Fibroblast of skin of left biceps (primary cell): ENCODE measurements around the gene TMEM214.
A peak's percentile ranks its signal among the peaks of the same experiment; 100 is the strongest.

ENCODE experiments used
- DNase-seq, 2 experiments: peaks; one replicate each; pipeline ENCODE4 v3.0.0-alpha.2; 2013; ENCODE audit warnings: low read depth in 2 of 2

Gene TMEM214

DNA sequence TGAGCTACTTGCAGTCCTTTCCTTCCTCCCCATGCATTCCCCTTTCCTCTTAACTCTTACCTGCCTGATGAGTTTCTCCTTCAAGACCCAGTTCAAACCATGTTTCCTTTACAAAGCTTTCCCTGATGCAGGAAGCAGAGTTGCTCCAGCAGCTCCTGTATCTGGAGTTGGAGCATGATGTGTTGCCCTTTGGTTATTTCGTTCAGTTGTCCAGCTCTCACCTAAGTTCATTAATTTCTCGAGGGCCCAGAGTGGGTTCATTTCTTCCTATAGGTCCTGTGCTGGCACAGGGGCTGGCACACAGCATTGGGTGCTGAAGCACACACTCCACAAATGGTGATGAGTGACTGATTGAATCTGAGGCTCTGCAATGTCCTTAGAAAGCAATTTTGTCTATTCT is 23.0 kb upstream of the TMEM214 start:
- no peak for DNase-seq

DNA sequence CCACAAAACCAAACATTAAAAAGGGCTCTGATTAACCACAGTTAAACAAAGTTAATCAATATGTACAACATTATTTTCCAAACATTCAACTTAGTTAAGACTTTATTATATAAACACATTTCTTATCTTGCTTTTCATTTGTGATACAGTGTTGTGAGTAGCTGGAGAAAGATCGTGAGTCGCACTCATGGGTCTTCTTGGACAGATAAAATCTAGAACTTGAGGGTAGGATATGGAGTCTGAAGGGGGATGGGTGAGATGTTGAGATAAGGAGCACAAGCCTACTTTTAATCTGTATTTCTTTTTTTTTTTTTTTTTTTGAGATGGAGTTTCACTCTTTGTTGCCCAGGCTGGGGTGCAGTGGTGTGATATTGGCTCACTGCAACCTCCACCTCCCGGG is 22.6 kb upstream of the TMEM214 start:
- DNase-seq: no peak

DNA sequence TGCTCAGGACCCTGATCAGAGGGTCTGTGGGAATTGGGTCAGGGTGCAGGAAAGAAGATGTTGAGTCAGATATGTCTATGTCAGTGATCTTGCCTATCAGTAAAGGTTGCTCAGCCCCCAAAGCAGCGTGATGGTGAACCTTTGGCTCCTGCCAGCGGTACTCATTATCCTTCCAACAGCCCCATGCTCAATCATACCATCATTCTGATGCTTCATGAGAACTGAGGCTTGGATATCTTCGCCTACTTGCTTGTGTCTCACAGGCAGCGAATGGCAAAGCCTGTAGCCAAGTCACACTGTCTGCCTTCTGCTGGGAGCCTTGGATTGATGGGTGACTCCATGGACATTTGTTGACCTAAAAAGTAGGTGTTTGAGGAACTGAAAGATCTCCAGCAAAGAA is 19.0 kb upstream of the TMEM214 start:
- no peak for DNase-seq

GRCh38 chr2:27014771-27015433 is 17.9 kb upstream of the TMEM214 start:
- DNase-seq: no peak

- DNase-seq: peak; percentile 34 to 36
These were observed 15.9 kb upstream of the TMEM214 start for GRCh38 chr2:27016801-27017325.

- DNase-seq: no peak
These were observed 14.6 kb upstream of the TMEM214 start for GRCh38 chr2:27018142-27018541.

GRCh38 chr2:27019459-27019858 is 13.3 kb upstream of the TMEM214 start:
- no peak for DNase-seq

- DNase-seq: no peak
These were observed 12.6 kb upstream of the TMEM214 start for GRCh38 chr2:27019931-27020855.

DNA sequence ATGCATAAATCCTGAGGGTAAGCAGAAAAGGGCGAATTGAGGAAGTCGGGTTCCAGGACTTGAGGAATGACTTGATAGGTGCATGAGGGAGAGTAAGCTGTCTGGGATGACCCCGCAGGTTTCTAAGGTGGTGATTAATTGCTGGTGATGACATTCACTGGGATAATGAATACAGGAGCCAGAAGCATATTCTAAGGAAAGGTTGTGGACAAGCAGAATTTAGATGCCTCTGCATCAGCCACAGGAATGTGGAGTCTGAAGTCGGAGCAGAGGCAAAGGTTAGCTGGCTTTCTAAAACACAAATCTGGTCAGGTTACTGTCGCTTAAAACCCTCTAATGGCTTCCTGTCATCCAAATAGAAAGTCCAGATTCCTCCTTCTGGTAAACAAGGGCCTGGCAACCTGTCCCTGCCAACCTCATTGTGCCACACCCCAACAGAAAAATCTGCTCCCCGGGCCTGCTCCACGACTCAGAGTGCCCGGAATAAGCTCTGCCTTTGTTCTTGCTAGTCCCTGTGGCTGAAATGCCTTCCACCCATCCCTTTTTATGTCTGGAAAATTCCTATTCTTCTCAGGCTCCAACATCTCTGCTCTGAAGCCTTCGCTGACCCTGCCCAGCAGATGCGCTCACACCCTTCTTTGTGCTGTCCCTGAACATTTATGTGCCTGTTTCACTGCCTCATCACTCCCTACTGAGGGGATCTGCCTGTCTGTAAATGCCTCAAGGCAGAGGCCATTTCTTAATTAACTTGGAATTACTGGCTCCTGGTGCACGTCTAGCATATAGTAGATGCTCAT is 11.3 kb upstream of the TMEM214 start:
- DNase-seq: no peak

- DNase-seq: no peak
These were observed 9.0 kb upstream of the TMEM214 start for GRCh38 chr2:27023740-27024139.

DNA sequence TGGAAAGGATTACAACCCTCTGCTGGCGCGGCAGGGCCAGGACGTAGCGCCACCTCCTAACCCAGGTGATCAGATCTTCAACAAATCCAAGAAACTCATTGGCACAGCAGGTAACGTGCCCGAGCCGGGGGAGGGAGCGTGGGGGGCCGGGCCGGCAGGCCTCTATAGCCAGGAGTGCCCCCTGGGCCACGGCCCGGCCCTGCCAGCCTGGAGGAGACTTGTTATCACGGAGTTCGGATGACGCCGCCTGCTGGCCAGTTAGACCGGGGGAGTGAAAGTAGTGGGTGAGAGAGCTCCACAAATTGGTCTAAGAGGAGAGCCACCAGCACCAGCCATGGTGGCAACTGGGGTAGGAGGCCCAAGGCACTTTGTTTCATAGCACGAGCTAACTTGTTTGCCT is 8.6 kb upstream of the TMEM214 start:
- DNase-seq: no peak

GRCh38 chr2:27024812-27025211 is 8.0 kb upstream of the TMEM214 start:
- no peak for DNase-seq

DNA sequence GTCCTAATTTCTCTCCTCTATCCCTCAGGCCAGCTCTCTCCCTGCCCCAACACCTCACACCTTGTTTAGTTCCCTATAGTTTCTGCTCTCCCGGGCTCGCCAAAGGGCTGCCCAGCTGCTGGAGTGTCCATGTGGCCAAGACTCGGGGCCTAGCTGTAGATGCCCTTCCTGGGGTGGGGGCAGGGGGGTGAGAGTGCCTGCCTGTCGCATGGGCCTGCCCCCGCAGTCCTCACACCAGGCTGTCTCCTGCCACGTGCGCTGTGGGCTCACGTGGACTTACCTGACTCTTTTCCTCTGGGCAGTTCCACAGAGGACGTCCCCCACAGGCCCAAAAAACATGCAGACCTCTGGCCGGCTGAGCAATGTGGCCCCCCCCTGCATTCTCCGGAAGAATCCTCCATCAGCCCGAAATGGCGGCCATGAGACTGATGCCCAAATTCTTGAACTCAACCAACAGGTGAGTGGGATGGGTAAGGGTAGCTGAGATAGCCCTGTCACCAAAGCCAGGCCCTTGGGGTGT is 7.4 kb upstream of the TMEM214 start:
- no peak for DNase-seq

GRCh38 chr2:27025861-27026851 is 6.6 kb upstream of the TMEM214 start:
- no peak for DNase-seq

- DNase-seq: no peak
These were observed 5.5 kb upstream of the TMEM214 start for GRCh38 chr2:27027211-27027651.

DNA sequence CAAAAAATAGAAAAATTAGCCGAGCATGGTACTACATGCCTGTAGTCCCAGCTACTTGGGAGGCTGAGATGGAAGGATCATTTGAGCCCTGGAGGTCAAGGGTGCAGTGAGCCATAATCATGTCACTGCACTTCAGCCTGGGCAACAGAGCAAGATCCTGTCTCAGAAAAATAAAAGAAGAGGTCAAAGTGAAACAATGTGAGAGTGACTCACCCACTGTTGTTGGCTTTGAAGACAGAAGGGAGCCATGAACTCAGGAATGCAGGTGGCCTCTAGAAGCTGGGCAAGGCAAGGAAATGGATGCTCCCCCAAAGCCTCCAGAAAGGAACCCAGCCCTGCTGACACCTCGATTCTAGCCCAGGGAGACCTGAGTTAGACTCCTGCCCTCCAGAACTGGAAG is 3.7 kb upstream of the TMEM214 start:
- no peak for DNase-seq

DNA sequence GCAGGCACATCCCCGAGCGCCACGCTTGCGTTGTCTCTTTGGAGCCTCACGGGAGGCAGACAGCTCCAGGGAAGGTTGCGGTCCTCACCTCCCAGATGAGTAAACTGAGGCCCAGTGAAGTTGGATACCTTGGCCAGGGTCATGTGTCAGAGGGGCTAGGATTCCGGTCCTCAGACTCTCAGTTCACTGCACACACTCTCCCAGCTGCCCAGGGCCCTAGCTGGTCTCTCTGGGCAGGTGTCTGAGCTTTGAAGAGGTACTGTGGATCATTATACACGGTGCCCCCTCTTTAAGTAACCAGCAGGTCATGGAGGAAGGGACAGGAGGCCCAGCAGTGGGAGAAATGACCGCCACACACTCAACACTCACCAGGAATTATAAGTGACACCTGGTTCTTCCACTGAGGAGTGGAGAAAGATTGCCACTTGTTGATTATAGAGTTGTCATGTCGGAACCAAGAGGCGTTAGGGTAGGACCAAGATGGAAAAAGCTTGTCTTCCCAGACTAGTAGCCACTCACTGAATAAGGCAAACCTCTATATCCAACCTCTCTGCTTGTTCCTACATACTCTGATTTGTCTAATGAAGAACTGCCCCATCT is 588 bp downstream of the TMEM214 start:
- no peak for DNase-seq

DNA sequence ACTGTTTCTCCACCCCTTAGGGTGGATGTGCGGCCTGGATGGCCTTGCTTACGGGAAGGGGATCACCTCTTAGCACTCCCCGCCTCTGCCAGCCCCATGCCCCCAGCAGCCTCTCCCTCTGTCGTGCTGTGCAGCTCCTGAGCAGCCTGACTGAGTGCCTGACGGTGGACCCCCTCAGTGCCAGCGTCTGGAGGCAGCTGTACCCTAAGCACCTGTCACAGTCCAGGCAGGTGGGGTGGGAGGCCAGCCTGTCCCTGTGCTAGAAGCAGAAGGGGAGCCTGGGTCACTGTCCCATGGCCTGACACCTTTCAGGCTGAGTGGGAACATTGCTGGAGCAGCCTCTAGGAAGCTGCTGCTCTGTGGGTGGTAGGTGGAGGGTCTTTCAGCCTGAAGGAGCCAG is 5.2 kb downstream of the TMEM214 start:
- DNase-seq: no peak

- DNase-seq: no peak
These were observed 6.0 kb downstream of the TMEM214 start for GRCh38 chr2:27038631-27039339.

DNA sequence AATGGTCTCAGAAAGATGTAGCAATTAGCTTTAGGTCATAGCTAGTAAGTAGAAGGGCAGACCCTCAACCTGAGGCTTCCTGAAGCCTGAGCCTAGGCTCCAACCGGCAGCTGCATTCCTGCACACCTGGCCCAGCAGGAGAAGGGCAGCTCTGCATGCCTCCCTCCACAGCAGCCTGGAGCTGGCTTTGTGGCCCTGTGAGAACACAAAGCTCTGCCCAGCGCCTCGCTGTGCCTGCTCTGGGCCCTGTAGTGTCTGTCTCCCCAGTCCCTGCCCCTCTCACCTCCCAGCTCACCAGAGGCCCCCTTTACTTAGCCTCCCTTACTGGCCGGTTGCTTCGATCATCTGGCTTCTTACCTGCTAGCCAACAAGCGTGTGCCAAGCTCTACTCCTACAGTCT is 6.7 kb downstream of the TMEM214 start:
- no peak for DNase-seq
